HepG2 (cell line): ENCODE measurements around the gene NKX1-2. TPM values are rescaled to one million over a fixed set of nuclear protein-coding genes. Genes with fewer than 3 reads are reported as not detected.

Source experiments
- ARID2 ChIP-seq: sonication (generic); formaldehyde crosslinking; IDR thresholded peaks from 2 replicates; pipeline ENCODE4 v1.8.1; 2022; ENCODE audit warnings: mild to moderate bottlenecking, missing genetic modification reagents, borderline replicate concordance
- ETV5 ChIP-seq: IDR thresholded peaks from 2 replicates; pipeline ENCODE4 v1.6.1; 2018; ENCODE audit warnings: missing biosample characterization, missing genetic modification reagents, inconsistent platforms, borderline replicate concordance
- HDAC2 ChIP-seq: sonication (generic); formaldehyde crosslinking; IDR thresholded peaks from 2 replicates; pipeline ENCODE4 v1.4.0; 2020; ENCODE audit warnings: missing genetic modification reagents
- HNRNPL ChIP-seq: fragments of 200-400 bp; formaldehyde crosslinking; IDR thresholded peaks from 2 replicates; pipeline ENCODE4 v1.6.1; 2017; ENCODE audit warnings: mild to moderate bottlenecking, low read depth, low read length
- JUND ChIP-seq: sonication (generic); formaldehyde crosslinking; IDR thresholded peaks from 2 replicates; pipeline ENCODE4 v1.8.0; 2022; ENCODE audit warnings: mild to moderate bottlenecking, missing genetic modification reagents
- MIER3 ChIP-seq: IDR thresholded peaks from 2 replicates; pipeline ENCODE4 v1.6.1; 2016; ENCODE audit warnings: missing compliant biosample characterization, borderline replicate concordance
- PAXIP1 ChIP-seq: sonication (generic); formaldehyde crosslinking; conservative IDR thresholded peaks from 2 replicates; pipeline ENCODE4 v1.4.0; 2020; ENCODE audit warnings: mild to moderate bottlenecking, missing genetic modification reagents, moderate library complexity
- ZBTB2 ChIP-seq: sonication (generic); formaldehyde crosslinking; IDR thresholded peaks from 2 replicates; pipeline ENCODE4 v1.8.0; 2022; ENCODE audit warnings: low read depth, missing genetic modification reagents
- ZBTB21 ChIP-seq: sonication (generic); formaldehyde crosslinking; IDR thresholded peaks from 2 replicates; pipeline ENCODE4 v1.4.0; 2020; ENCODE audit warnings: missing genetic modification reagents
- ZFY ChIP-seq: sonication (generic); formaldehyde crosslinking; IDR thresholded peaks from 2 replicates; pipeline ENCODE4 v1.4.0; 2020; ENCODE audit warnings: missing genetic modification reagents
- ZNF292 ChIP-seq: sonication (generic); formaldehyde crosslinking; IDR thresholded peaks from 2 replicates; pipeline ENCODE4 v1.8.1; 2022; ENCODE audit warnings: mild to moderate bottlenecking, low read depth, missing genetic modification reagents, borderline replicate concordance
- ZSCAN31 ChIP-seq: sonication (generic); formaldehyde crosslinking; IDR thresholded peaks from 2 replicates; pipeline ENCODE4 v1.5.0; 2020; ENCODE audit warnings: low read depth, mild to moderate bottlenecking, missing genetic modification reagents
- polyA plus RNA-seq, 8 experiments: library from polyadenylated mRNA; depleted of rRNA in 3 of 8; stranded (reverse) in 7 of 8; unstranded in 1 of 8; fragments of >200 nt; fragmentation: Illumina TruSeq in 4 of 8; extraction: Trizol in 4 of 8; gene quantifications; 2 replicates each; pipeline versions ENCODE4 v1.2.1 to v1.2.3, GENCODE V29; 2011 to 2016; ENCODE audit warnings: low read depth in 4 of 8, missing spikeins in 1 of 8, mixed read lengths in 1 of 8; ENCODE audit not compliant: insufficient read depth in 1 of 8
- total RNA-seq, 5 experiments: library from RNA; depleted of rRNA; stranded (reverse); fragments of >200 nt; fragmentation: Illumina TruSeq; extraction: Trizol; gene quantifications; 2 replicates each; pipeline ENCODE4 v1.2.3, GENCODE V29; 2016; ENCODE audit warnings: low read depth in 1 of 5
- TF ChIP-seq, protein P1 (sequence below): sonication (generic); formaldehyde crosslinking; IDR thresholded peaks from 2 replicates; pipeline ENCODE4 v1.9.0; 2022; ENCODE audit warnings: missing genetic modification reagents, mild to moderate bottlenecking, borderline replicate concordance
- TF ChIP-seq, protein P2 (sequence below): sonication (generic); formaldehyde crosslinking; IDR thresholded peaks from 2 replicates; pipeline ENCODE4 v1.4.0; 2020; ENCODE audit warnings: mild to moderate bottlenecking, missing genetic modification reagents
- TF ChIP-seq, protein P3 (sequence below): sonication (generic); formaldehyde crosslinking; IDR thresholded peaks from 2 replicates; pipeline ENCODE4 v1.4.0; 2020; ENCODE audit warnings: missing genetic modification reagents
- TF ChIP-seq, protein P4 (sequence below): sonication (generic); formaldehyde crosslinking; IDR thresholded peaks from 2 replicates; pipeline ENCODE4 v1.4.0; 2020; ENCODE audit warnings: missing genetic modification reagents

Gene NKX1-2
- total and polyA plus RNA-seq, 2 of the 13 experiments (the other 11 are each of a cell fraction or from before 2014, with no cell fraction given), result not detected

GRCh38 chr10:124476043-124476725 is 26.3 kb upstream of the NKX1-2 start (continued):
- TF ChIP-seq PAXIP1, result peak; percentile 73
- TF ChIP-seq ZNF292, result 0 out of 2 replicates have a peak, but pooled peaks have one; percentile 39
- peak; percentile 45; the same call in 1 of the 2 replicates for TF ChIP-seq HDAC2
- TF ChIP-seq JUND, result 0 out of 2 replicates have a peak, but pooled peaks have one; percentile 10
- peak; percentile 50; the same call in 1 of the 2 replicates for TF ChIP-seq ZSCAN31 (CRISPR knock-in tag)
- TF ChIP-seq ZBTB2 (CRISPR knock-in tag), result no peak
- TF ChIP-seq ETV5 (CRISPR knock-in tag), result no peak; the same call in 1 of the 2 replicates
- peak; percentile 88 for TF ChIP-seq ZBTB21 (CRISPR knock-in tag)
- TF ChIP-seq, protein P1, sequence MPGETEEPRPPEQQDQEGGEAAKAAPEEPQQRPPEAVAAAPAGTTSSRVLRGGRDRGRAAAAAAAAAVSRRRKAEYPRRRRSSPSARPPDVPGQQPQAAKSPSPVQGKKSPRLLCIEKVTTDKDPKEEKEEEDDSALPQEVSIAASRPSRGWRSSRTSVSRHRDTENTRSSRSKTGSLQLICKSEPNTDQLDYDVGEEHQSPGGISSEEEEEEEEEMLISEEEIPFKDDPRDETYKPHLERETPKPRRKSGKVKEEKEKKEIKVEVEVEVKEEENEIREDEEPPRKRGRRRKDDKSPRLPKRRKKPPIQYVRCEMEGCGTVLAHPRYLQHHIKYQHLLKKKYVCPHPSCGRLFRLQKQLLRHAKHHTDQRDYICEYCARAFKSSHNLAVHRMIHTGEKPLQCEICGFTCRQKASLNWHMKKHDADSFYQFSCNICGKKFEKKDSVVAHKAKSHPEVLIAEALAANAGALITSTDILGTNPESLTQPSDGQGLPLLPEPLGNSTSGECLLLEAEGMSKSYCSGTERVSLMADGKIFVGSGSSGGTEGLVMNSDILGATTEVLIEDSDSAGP (CRISPR knock-in tag), result peak; percentile 55; the same call in 1 of the 2 replicates
- peak; percentile 97 for TF ChIP-seq HNRNPL
- TF ChIP-seq, protein P2, sequence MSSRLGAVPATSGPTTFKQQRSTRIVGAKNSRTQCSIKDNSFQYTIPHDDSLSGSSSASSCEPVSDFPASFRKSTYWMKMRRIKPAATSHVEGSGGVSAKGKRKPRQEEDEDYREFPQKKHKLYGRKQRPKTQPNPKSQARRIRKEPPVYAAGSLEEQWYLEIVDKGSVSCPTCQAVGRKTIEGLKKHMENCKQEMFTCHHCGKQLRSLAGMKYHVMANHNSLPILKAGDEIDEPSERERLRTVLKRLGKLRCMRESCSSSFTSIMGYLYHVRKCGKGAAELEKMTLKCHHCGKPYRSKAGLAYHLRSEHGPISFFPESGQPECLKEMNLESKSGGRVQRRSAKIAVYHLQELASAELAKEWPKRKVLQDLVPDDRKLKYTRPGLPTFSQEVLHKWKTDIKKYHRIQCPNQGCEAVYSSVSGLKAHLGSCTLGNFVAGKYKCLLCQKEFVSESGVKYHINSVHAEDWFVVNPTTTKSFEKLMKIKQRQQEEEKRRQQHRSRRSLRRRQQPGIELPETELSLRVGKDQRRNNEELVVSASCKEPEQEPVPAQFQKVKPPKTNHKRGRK (CRISPR knock-in tag), result no peak
- no peak for TF ChIP-seq ARID2 (CRISPR knock-in tag)
- peak; percentile 50; the same call in 1 of the 2 replicates for TF ChIP-seq ZFY (CRISPR knock-in tag)
- TF ChIP-seq, protein P3, sequence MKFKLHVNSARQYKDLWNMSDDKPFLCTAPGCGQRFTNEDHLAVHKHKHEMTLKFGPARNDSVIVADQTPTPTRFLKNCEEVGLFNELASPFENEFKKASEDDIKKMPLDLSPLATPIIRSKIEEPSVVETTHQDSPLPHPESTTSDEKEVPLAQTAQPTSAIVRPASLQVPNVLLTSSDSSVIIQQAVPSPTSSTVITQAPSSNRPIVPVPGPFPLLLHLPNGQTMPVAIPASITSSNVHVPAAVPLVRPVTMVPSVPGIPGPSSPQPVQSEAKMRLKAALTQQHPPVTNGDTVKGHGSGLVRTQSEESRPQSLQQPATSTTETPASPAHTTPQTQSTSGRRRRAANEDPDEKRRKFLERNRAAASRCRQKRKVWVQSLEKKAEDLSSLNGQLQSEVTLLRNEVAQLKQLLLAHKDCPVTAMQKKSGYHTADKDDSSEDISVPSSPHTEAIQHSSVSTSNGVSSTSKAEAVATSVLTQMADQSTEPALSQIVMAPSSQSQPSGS, result peak; percentile 44; the same call in 1 of the 2 replicates
- TF ChIP-seq, protein P4, sequence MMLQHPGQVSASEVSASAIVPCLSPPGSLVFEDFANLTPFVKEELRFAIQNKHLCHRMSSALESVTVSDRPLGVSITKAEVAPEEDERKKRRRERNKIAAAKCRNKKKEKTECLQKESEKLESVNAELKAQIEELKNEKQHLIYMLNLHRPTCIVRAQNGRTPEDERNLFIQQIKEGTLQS, result peak; percentile 88
- peak; percentile 53; the same call in 1 of the 2 replicates for TF ChIP-seq MIER3 (CRISPR knock-in tag)
